Osteoblast (primary cell): ENCODE measurements around the gene CTNNA2. TPM values are rescaled to one million over a fixed set of nuclear protein-coding genes. Genes with fewer than 3 reads are reported as not detected.
"Not testable (repeated sequence)": the region's sequence is repeated elsewhere in the genome, so short reads cannot be mapped to it uniquely, and the experiment has no call there.

Source experiments
- DNase-seq: peaks from one replicate; pipeline ENCODE4 v3.0.0; 2011; ENCODE audit warnings: low spot score, mixed read lengths; ENCODE audit not compliant: insufficient read length; ENCODE audit errors: missing footprints
- H2AFZ ChIP-seq: 2 replicates; pipeline ENCODE4 v1.6.0; 2011; ENCODE audit warnings: mild to moderate bottlenecking, low read length
- H3K27ac ChIP-seq: 2 replicates; pipeline ENCODE4 v1.5.1; 2011; ENCODE audit warnings: mild to moderate bottlenecking, low read depth, low read length, moderate library complexity
- H3K27me3 ChIP-seq: 2 replicates; pipeline ENCODE4 v1.6.0; 2012; ENCODE audit warnings: mild to moderate bottlenecking, control low read depth, inconsistent platforms, low read length, moderate library complexity; ENCODE audit not compliant: insufficient read depth
- H3K36me3 ChIP-seq: 2 replicates; pipeline ENCODE4 v1.5.1; 2011; ENCODE audit warnings: mild to moderate bottlenecking, low read length, control low read depth, moderate library complexity; ENCODE audit not compliant: insufficient read depth
- H3K4me1 ChIP-seq: 2 replicates; pipeline ENCODE4 v1.5.1; 2011; ENCODE audit warnings: mild to moderate bottlenecking, low read length, control low read depth, moderate library complexity; ENCODE audit not compliant: insufficient read depth
- H3K4me2 ChIP-seq: 2 replicates; pipeline ENCODE4 v1.6.0; 2011; ENCODE audit warnings: mild to moderate bottlenecking, low read length; ENCODE audit not compliant: insufficient read depth
- H3K4me3 ChIP-seq: fragments of 200-600 bp; sonication (generic); 3 replicates; pipeline ENCODE4 v1.5.1; 2012; ENCODE audit warnings: mild to moderate bottlenecking, low read length, inconsistent platforms; ENCODE audit not compliant: insufficient read depth
- H3K79me2 ChIP-seq: 2 replicates; pipeline ENCODE4 v1.6.0; 2012; ENCODE audit warnings: mild to moderate bottlenecking, low read length, control low read depth, inconsistent platforms; ENCODE audit not compliant: insufficient read depth
- H3K9me3 ChIP-seq: 2 replicates; pipeline ENCODE4 v1.5.1; 2011; ENCODE audit warnings: low read depth, low read length, control low read depth
- H4K20me1 ChIP-seq: 2 replicates; pipeline ENCODE4 v1.6.0; 2012; ENCODE audit warnings: mild to moderate bottlenecking, low read length, control low read depth; ENCODE audit not compliant: insufficient read depth
- CTCF ChIP-seq: IDR thresholded peaks from 2 replicates; pipeline ENCODE4 v1.5.1; 2011; ENCODE audit warnings: mild to moderate bottlenecking, low read depth, low read length, moderate library complexity; ENCODE audit errors: extremely low read depth
- total RNA-seq: library from RNA; depleted of rRNA; stranded (reverse); fragments of >200 nt; gene quantifications from 2 replicates; pipeline ENCODE4 v1.2.3, GENCODE V29; 2012

The CTNNA2 gene
- total RNA-seq, 1 donor = not detected

- DNase-seq = no peak
- Histone ChIP-seq H3K27ac (no peak overlapping the region), H3K27me3 (no peaks in the 10 kb centered on the region), H3K4me3 (no peak overlapping the region), H3K4me1 (no peaks in the 10 kb centered on the region), H3K79me2 (no peaks in the 10 kb centered on the region), H4K20me1 (no peaks in the 10 kb centered on the region), H3K4me2 (no peak overlapping the region), H2AFZ (no peak overlapping the region), H3K36me3 (no peaks in the 10 kb centered on the region), H3K9me3 (no peaks in the 10 kb centered on the region)
- no peak for TF ChIP-seq CTCF
Measured at GRCh38 chr2:80086831-80087230, 574.0 kb downstream of the CTNNA2 start.

GRCh38 chr2:80091237-80091636 is 578.4 kb downstream of the CTNNA2 start:
- no peak overlapping the region for H3K27ac ChIP-seq
- no peak overlapping the region for H3K4me3 ChIP-seq
- H3K4me1 ChIP-seq = no peaks in the 10 kb centered on the region
- H3K9me3 ChIP-seq = no peaks in the 10 kb centered on the region
- no peaks in the 10 kb centered on the region for H3K79me2 ChIP-seq
- H3K27me3 ChIP-seq = no peaks in the 10 kb centered on the region
- DNase-seq = no peak
- H2AFZ ChIP-seq = no peak overlapping the region
- no peak overlapping the region for H3K4me2 ChIP-seq
- no peaks in the 10 kb centered on the region for H3K36me3 ChIP-seq
- no peaks in the 10 kb centered on the region for H4K20me1 ChIP-seq
- no peak for TF ChIP-seq CTCF

- no peak overlapping the region for H2AFZ ChIP-seq
- no peaks in the 10 kb centered on the region for H3K79me2 ChIP-seq
Measured at GRCh38 chr2:80092474-80092873, 579.6 kb downstream of the CTNNA2 start.

GRCh38 chr2:80098503-80098902 is 585.7 kb downstream of the CTNNA2 start:
- not testable (repeated sequence) for H3K27ac ChIP-seq, H4K20me1 ChIP-seq, H3K9me3 ChIP-seq, H3K4me2 ChIP-seq, H3K27me3 ChIP-seq, H3K4me1 ChIP-seq, H3K4me3 ChIP-seq, DNase-seq, H2AFZ ChIP-seq, H3K79me2 ChIP-seq, H3K36me3 ChIP-seq

More at GRCh38 chr2:80092474-80092873, 579.6 kb downstream of the CTNNA2 start:
- Histone ChIP-seq H3K27ac (no peak overlapping the region), H3K4me2 (no peak overlapping the region), H3K4me1 (no peaks in the 10 kb centered on the region), H3K4me3 (no peak overlapping the region), H4K20me1 (no peaks in the 10 kb centered on the region), H3K36me3 (no peaks in the 10 kb centered on the region), H3K27me3 (no peaks in the 10 kb centered on the region), H3K9me3 (no peaks in the 10 kb centered on the region)
- no peak for TF ChIP-seq CTCF
- DNase-seq = no peak

- peaks cover 5% of the 10 kb centered on the region for H3K4me1 ChIP-seq
- DNase-seq = peak; percentile 61
- H3K36me3 ChIP-seq = no peaks in the 10 kb centered on the region
- H3K27ac ChIP-seq = no peak overlapping the region
- no peaks in the 10 kb centered on the region for H4K20me1 ChIP-seq
- H3K27me3 ChIP-seq = no peaks in the 10 kb centered on the region
- TF ChIP-seq CTCF = no peak
- no peaks in the 10 kb centered on the region for H3K79me2 ChIP-seq
- no peak overlapping the region for H3K4me3 ChIP-seq
- no peak overlapping the region for H2AFZ ChIP-seq
- no peak overlapping the region for H3K4me2 ChIP-seq
- H3K9me3 ChIP-seq = no peaks in the 10 kb centered on the region
Measured at GRCh38 chr2:80102026-80102425, 589.2 kb downstream of the CTNNA2 start.
